ENCODE measurements around the gene STAT5A.

DNA sequence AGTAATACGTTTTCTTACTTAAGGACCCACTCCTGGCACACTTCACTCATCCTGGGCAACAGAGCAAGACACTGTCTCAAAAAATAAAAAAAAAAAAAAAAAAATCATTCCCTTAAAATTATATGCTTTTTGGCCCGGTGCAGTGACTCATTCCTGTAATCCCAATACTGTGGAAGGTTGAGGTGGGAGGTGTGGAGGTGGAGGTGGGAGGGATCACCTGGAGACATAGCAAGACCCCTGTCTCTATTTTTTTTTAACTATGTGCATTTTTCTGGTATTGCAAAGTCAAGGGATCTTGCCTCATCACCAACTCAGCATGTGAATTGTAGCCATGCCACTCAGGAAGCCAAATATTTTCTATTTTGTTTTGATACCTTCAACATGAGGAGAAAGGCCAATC is 21.8 kb upstream of the STAT5A start:
- TF ChIP-seq, protein P1, sequence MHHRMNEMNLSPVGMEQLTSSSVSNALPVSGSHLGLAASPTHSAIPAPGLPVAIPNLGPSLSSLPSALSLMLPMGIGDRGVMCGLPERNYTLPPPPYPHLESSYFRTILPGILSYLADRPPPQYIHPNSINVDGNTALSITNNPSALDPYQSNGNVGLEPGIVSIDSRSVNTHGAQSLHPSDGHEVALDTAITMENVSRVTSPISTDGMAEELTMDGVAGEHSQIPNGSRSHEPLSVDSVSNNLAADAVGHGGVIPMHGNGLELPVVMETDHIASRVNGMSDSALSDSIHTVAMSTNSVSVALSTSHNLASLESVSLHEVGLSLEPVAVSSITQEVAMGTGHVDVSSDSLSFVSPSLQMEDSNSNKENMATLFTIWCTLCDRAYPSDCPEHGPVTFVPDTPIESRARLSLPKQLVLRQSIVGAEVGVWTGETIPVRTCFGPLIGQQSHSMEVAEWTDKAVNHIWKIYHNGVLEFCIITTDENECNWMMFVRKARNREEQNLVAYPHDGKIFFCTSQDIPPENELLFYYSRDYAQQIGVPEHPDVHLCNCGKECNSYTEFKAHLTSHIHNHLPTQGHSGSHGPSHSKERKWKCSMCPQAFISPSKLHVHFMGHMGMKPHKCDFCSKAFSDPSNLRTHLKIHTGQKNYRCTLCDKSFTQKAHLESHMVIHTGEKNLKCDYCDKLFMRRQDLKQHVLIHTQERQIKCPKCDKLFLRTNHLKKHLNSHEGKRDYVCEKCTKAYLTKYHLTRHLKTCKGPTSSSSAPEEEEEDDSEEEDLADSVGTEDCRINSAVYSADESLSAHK (tag by site-specific recombination; IDR thresholded peaks at IDR 0.05): no peak
- TF ChIP-seq ZFP69B (tag by site-specific recombination; IDR thresholded peaks at IDR 0.05) (no peak), ZNF747 (tag by site-specific recombination; IDR thresholded peaks at IDR 0.05) (no peak), ZNF473 (tag by site-specific recombination; IDR thresholded peaks at IDR 0.05) (no peak), ZNF530 (tag by site-specific recombination; IDR thresholded peaks at IDR 0.05; ENCODE audit: low read depth) (no peak)
